ENCODE results near the gene ZC3H8. TPM values are rescaled to one million over a fixed set of nuclear protein-coding genes. Genes with fewer than 3 reads are reported as not detected.
"Not testable (repeated sequence)": the region's sequence is repeated elsewhere in the genome, so short reads cannot be mapped to it uniquely, and the experiment has no call there.

The ZC3H8 gene
- total RNA-seq, 1 donor from 2014 or later = 2.7 TPM

- DNase-seq (ENCODE audit: low read depth in 2 of 2) = peak; percentile 61 to 70
These were observed 4.9 kb upstream of the ZC3H8 start for GRCh38 chr2:112259509-112260294.

GRCh38 chr2:112257575-112257974 lies 2.7 kb upstream of the ZC3H8 start:
- DNase-seq (ENCODE audit: low read depth in 2 of 2) = no peak

DNA sequence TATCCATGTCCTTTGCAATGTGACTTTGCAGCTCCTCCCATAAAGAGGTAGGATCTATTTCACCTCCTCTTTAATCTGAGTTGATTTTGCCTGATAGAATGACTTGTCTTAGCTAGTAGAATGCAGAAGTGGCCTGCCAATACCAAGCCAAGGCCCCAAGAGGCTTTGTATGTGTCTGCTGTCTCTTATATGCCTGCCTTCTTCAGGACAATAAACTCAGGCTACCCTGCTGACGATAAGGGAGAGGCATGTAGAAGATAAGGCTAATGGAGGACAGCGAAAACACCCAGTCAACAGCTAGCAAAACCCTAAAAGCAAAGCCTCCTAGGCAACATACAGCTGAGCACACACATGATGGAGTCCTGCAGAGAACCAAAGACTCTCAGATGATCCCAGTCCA lies 1.8 kb upstream of the ZC3H8 start:
- DNase-seq (ENCODE audit: low read depth in 2 of 2) = no peak

GRCh38 chr2:112255875-112256274 lies 1.0 kb upstream of the ZC3H8 start:
- no peak for DNase-seq (ENCODE audit: low read depth in 2 of 2)

DNA sequence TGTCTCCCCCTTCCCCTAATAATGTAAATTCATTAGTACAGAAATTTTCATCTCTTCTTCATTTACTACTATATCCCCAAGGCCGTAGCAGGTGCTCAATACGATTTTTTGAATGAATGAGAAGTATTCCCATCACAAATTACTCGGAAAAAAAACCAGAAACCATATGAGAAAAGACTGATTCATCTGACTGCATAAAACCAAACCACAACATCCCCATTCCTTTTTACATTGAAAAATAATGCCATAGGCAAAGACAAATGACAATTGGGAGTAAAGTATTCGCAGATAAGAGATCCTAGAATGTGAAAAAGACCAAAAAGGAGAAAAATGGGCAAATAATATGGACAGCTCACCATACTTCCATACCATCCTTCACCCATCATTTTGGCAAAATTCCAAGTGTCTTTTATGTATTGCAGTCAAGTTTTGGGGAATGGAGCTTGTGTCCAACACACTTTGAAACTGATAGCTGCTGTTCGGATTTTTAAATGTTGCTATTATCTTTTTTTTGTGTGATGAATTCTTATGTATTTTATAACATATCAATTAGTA lies 1.5 kb downstream of the ZC3H8 start:
- DNase-seq (ENCODE audit: low read depth in 2 of 2) = no peak

- no peak for DNase-seq (ENCODE audit: low read depth in 2 of 2)
These were observed 3.6 kb downstream of the ZC3H8 start for GRCh38 chr2:112251271-112251670.

- DNase-seq (ENCODE audit: low read depth in 2 of 2) = no peak
These were observed 10.0 kb downstream of the ZC3H8 start for GRCh38 chr2:112244854-112245253.

- DNase-seq (ENCODE audit: low read depth in 2 of 2) = no peak
These were observed 11.6 kb downstream of the ZC3H8 start for GRCh38 chr2:112243233-112243632.

GRCh38 chr2:112242384-112242783 lies 12.5 kb downstream of the ZC3H8 start:
- DNase-seq (ENCODE audit: low read depth in 2 of 2) = no peak

DNA sequence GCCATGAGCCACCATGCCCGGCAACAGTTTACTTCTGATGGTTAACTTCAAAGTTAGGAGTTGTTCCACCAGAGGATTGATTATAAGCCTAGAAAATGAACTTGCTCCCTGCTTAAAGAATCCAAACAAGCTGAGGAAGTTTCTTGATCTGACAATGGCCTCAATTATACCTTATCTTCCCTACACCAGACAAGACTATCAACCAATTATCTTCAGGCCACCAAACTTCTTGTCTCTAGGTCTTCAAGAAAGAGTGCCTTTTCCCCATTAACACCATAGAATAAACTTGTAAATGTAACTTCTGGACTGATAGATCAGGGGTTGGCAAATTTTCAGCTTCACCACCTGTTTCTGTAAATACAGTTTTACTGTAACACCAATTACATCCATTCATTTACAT lies 15.0 kb downstream of the ZC3H8 start:
- no peak for DNase-seq (ENCODE audit: low read depth in 2 of 2)

DNA sequence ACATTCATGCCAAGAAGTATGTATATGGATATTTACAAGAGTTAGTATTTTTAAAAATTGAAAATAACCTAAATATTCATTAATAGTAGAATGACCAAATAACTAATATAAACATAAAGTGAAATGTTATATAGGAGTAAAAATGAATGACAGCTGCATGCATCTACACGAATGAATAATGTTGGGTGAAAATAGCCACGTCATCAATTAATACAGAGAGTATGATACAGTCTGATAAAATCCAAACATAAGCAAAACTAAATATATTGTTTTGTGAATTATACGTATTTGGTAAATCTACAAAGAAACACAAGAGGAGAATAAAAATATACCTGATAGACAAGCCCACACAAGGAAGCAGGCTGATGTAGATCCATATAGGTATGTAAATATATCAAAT lies 24.5 kb downstream of the ZC3H8 start:
- no peak for DNase-seq (ENCODE audit: low read depth in 2 of 2)

DNA sequence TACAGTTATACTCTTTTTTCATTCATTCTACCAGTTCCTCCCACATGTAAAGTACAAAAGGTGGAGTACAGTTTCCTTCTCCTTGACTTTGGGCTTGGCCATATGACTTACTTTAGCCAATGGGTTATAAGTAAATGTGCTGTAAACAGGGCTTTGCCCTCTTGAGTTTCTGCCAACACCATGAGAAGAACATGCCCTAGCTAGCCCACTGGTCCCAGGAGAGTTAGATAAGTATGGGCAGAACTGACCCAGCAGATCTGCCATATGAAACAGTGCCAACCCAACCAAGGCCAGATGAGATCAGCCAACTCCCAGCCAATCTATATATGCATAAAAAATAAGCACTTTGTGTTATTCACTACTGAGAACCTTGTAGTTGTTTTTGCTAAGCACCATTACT lies 25.5 kb downstream of the ZC3H8 start:
- peak in 1 of 2 donors; percentile 7 for DNase-seq (ENCODE audit: low read depth in 2 of 2)

DNA sequence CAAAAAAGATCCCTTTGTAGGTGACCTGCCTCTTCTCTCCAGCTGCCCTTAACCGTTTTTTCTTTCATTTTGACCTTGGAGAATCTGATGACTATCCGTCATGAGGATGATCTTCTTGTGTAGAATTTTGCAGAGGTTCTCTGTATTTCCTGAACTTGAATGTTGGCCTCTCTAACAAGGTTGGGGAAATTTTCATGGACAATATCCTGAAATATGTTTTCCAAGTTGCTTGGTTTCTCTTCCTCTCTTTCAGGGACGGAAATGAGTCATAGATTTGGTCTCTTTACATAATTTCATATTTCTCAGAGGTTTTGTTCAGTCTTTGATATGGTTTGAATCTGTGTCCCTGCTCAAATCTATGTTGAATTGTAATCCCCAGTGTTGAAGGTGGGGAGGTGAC lies 34.0 kb downstream of the ZC3H8 start:
- DNase-seq (ENCODE audit: low read depth in 2 of 2) = peak; percentile 44 to 69

GRCh38 chr2:112220186-112220585 lies 34.7 kb downstream of the ZC3H8 start:
- no peak for DNase-seq (ENCODE audit: low read depth in 2 of 2)

DNA sequence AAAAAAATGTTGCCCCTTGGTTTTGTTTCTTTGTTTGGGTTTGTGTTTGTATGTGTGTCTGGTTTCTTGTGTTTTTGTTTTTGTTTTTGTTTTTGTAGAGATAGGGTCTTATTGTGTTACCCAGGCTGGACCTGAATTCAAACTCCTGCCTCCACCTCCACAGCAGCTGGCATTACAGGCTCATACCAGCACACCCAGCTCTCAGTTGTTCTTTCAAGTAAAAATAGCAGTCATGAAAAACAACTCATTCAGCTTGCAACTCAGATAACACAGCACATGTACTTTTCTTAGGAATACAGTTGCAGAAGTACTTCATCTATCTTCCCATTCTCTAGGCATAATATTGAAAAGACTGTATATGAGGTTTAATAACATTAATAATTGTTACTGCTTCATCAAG lies 37.0 kb downstream of the ZC3H8 start:
- DNase-seq (ENCODE audit: low read depth in 2 of 2) = no peak

- peak in 1 of 2 donors; percentile 22 for DNase-seq (ENCODE audit: low read depth in 2 of 2)
These were observed 38.7 kb downstream of the ZC3H8 start for GRCh38 chr2:112216167-112216566.

DNA sequence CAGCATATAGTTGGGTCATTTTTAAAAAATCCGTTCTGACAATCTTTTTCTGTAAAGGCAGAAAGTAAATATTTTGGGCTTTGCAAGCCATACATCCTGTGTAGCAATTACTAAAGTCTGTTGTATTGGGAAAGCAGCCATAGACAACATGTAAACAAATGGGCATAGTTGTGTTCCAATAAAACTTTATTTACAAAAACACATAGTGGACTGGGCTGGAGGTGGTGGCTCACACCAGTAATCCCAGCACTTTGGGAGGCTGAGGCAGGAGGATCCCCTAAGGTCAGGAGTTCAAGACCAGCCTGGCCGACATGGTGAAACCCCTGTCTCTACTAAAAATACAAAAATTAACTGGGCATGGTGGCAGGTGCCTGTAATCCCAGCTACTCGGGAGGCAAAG lies 46.9 kb downstream of the ZC3H8 start:
- DNase-seq (ENCODE audit: low read depth in 2 of 2) = not testable (repeated sequence)

DNA sequence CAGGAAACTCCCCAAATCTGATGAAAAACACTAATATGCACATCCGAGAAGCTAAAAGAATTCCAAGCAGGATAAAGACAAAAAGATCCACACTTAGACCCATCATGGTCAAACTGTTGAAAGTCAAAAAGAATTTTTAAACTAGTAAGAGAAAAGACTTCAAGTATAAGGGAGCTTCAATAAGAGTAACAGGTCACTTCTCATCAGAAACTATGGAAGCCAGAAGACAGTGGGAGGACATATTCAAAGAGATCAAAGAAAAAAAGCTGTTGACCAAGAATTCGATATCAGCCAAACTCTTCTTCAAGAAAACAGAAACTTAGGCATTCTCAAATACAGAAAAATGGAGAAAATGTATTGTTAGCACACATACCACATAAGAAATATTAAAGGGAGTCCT lies 50.4 kb downstream of the ZC3H8 start:
- peak in 1 of 2 donors; percentile 26 for DNase-seq (ENCODE audit: low read depth in 2 of 2)

DNA sequence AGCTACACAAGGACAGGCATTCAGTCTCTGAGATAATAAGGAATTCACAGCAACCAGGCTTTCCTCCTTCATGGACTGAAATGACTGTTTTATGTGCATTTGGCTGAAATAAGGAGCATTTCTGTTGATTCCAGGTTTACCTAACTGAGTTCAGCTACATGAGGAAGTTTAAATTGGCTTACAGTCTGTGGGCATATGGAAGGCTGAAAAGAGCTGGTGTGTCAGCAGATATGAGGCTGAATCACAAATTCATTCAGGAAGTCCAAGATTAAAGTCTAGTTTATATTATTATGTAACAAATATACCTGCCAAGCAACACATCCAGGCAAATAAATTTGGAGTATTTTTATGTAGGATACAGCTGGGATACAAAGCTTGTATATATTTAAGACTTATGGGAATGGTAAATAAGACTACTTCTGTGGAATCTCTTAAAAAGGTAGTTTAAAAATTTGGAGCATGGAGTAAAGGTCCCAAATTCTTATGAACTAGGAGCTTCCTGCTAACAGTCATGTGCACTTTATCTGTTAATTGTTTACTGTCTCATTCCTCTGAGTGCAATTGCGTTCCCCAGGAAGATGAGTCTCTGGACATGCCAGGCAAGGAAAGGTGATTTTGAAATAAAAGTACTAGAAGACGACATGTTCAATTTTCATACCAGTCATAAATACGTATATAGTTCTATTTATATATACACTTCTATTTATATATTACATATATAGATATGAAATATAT lies 53.0 kb downstream of the ZC3H8 start:
- DNase-seq (ENCODE audit: low read depth in 2 of 2) = peak; percentile 58 to 72

GRCh38 chr2:112199188-112199587 lies 55.7 kb downstream of the ZC3H8 start:
- peak in 1 of 2 donors; percentile 55 for DNase-seq (ENCODE audit: low read depth in 2 of 2)

- DNase-seq (ENCODE audit: low read depth in 2 of 2) = peak; percentile 65
These were observed 56.1 kb downstream of the ZC3H8 start for GRCh38 chr2:112198780-112199179.

GRCh38 chr2:112197868-112198267 lies 57.0 kb downstream of the ZC3H8 start:
- DNase-seq (ENCODE audit: low read depth in 2 of 2) = no peak

- no peak for DNase-seq (ENCODE audit: low read depth in 2 of 2)
These were observed 58.9 kb downstream of the ZC3H8 start for GRCh38 chr2:112195950-112196349.

Data from dermis microvascular lymphatic vessel endothelial cell (primary cell).